ENCODE measurements around the gene MIDN. TPM values are rescaled to one million over a fixed set of nuclear protein-coding genes. Genes with fewer than 3 reads are reported as not detected.

Gene MIDN
- total and polyA plus RNA-seq, 7 experiments from 2014 or later: 1.4 to 310 (median 26.6) TPM

- DNase-seq: no peak
- peak overlapping the region; percentile 41 to 96 (median 92) for H3K27ac Mint-ChIP-seq
- H3K9me3 Mint-ChIP-seq: peaks cover 0 to 3% (median 0%) of the 10 kb centered on the region in 11 donors
- peak overlapping the region; percentile 86 to 96 (median 90) for H3K4me3 Mint-ChIP-seq
- H3K9me3 ChIP-seq (ENCODE audit: control insufficient read depth in 2 of 3, low read length in 3 of 3): no peaks in the 10 kb centered on the region
- peaks cover 4 to 22% (median 9%) of the 10 kb centered on the region in 5 donors for H3K27me3 Mint-ChIP-seq
- H3K4me1 ChIP-seq (ENCODE audit: control insufficient read depth in 2 of 2, insufficient read depth in 2 of 2, low read length in 2 of 2): peaks cover 29 to 33% of the 10 kb centered on the region in 2 donors
- H3K36me3 Mint-ChIP-seq: peaks cover 0 to 2% (median 0%) of the 10 kb centered on the region in 5 donors
- no peak for ATAC-seq
- no peaks in the 10 kb centered on the region for H3K27me3 ChIP-seq (ENCODE audit: control insufficient read depth in 2 of 2, insufficient read depth in 2 of 2, low read length in 2 of 2)
- intact Hi-C loops (cut with micrococcal nuclease): loop anchor here (1.0 to 10.0 kb wide), 16 partner anchors 28 to 576 kb away; partner anchors contain the start of genes RNU6-2 (in 2 of the 2), STK11 (in 2 of the 2), TMEM259 (in 2 of the 2) and ARHGAP45 (in 1 of the 2)
- ChIA-PET POLR2A (interaction anchor here (0.6 to 7.7 kb wide), 6 partner anchors 22 to 377 kb away, joined by 3 to 366 read pairs (median 3); partner anchors contain the start of genes CIRBP and FAM174C), CTCF (interaction anchor here (1.0 to 1.3 kb wide), 2 partner anchors 25 to 28 kb away, joined by 3 to 4 read pairs; partner anchors contain the start of gene CIRBP)
- peak overlapping the region; percentile 82 for H3K27ac ChIP-seq (ENCODE audit: low read depth, low read length)
- peaks cover 16 to 47% (median 25%) of the 10 kb centered on the region in 7 donors for H3K4me1 Mint-ChIP-seq
- H3K4me3 ChIP-seq (ENCODE audit: low read length): peak overlapping the region; percentile 57
- no peaks in the 10 kb centered on the region for H3K36me3 ChIP-seq (ENCODE audit: control insufficient read depth in 2 of 3, insufficient read depth in 3 of 3, low read length in 3 of 3)
Observed at GRCh38 chr19:1240925-1241324, 7.5 kb upstream of the MIDN start.

- Histone ChIP-seq H3K27me3 (ENCODE audit: control insufficient read depth in 2 of 2, insufficient read depth in 2 of 2, low read length in 2 of 2) (no peaks in the 10 kb centered on the region), H3K9me3 (ENCODE audit: control insufficient read depth in 2 of 3, low read length in 3 of 3) (no peaks in the 10 kb centered on the region), H3K36me3 (ENCODE audit: control insufficient read depth in 2 of 3, insufficient read depth in 3 of 3, low read length in 3 of 3) (no peaks in the 10 kb centered on the region), H3K4me1 (ENCODE audit: control insufficient read depth in 2 of 2, insufficient read depth in 2 of 2, low read length in 2 of 2) (peaks cover 29 to 33% of the 10 kb centered on the region in 2 donors), H3K4me3 (ENCODE audit: low read length) (peak within 1 kb of the TSS; percentile 57), H3K27ac (ENCODE audit: low read depth, low read length) (peak within 1 kb of the TSS; percentile 82)
- Mint-ChIP-seq H3K4me1 (peaks cover 16 to 47% (median 25%) of the 10 kb centered on the region in 7 donors), H3K36me3 (peaks cover 0 to 2% (median 0%) of the 10 kb centered on the region in 5 donors), H3K27ac (peak within 1 kb of the TSS; percentile 81 to 96 (median 93)), H3K4me3 (peak within 1 kb of the TSS; percentile 86 to 96 (median 90)), H3K27me3 (peaks cover 4 to 18% (median 9%) of the 10 kb centered on the region in 5 donors), H3K9me3 (peaks cover 0 to 3% (median 0%) of the 10 kb centered on the region in 11 donors)
- ChIA-PET POLR2A (interaction anchor here (0.6 to 7.7 kb wide), 5 partner anchors 21 to 378 kb away, joined by 3 to 366 read pairs (median 3); partner anchors contain the start of genes CIRBP and FAM174C), CTCF (interaction anchor here (1.3 kb wide), 1 partner anchor 25 kb away, joined by 3 read pairs; no protein-coding TSS in a partner anchor)
- intact Hi-C loops (cut with micrococcal nuclease): loop anchor here (1.0 to 10.0 kb wide), 14 partner anchors 28 to 577 kb away; partner anchors contain the start of genes RNU6-2 (in 2 of the 2), TMEM259 (in 2 of the 2), ARHGAP45 (in 1 of the 2) and CIRBP (in 1 of the 2)
- DNase-seq (peak; percentile 76 to 91 (median 85)), ATAC-seq (peak; percentile 74)
Observed at GRCh38 chr19:1241417-1242095, 6.8 kb upstream of the MIDN start, which contains the start of gene ATP5F1D. TSS of gene ATP5F1D (plus strand) at chr19:1241751. CDS start at chr19:1241851, 100 bp downstream.

DNA sequence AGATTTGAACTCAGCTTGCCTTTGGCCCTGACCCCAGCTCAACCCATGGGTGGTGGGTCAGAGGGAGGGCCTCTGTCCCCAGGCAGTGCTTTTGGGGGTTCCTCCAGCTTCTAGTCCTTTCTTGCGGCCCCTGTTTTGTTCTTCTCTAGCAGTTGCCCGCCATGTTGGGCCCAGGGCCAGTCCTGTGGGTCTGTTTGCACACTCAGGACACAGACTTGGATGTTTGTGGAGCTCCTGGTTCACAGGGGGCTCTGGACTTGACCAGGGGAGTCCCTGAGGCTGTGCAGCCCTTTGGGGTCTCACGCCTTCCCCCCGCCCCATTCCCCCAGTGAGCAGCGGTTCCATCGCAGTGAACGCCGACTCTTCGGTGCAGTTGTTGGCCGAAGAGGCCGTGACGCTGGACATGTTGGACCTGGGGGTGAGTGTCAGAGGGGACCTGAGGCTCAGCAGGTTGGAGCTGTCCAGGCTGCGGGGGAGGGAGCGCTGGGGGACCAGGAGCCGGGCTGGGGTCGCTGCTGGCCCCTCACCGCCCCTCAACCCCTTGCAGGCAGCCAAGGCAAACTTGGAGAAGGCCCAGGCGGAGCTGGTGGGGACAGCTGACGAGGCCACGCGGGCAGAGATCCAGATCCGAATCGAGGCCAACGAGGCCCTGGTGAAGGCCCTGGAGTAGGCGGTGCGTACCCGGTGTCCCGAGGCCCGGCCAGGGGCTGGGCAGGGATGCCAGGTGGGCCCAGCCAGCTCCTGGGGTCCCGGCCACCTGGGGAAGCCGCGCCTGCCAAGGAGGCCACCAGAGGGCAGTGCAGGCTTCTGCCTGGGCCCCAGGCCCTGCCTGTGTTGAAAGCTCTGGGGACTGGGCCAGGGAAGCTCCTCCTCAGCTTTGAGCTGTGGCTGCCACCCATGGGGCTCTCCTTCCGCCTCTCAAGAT lies 4.4 kb upstream of the MIDN start:
- Histone ChIP-seq H3K27ac (ENCODE audit: low read depth, low read length) (peak overlapping the region; percentile 42), H3K4me1 (ENCODE audit: control insufficient read depth in 2 of 2, insufficient read depth in 2 of 2, low read length in 2 of 2) (peaks cover 29 to 33% of the 10 kb centered on the region in 2 donors), H3K4me3 (ENCODE audit: low read length) (no peak overlapping the region), H3K36me3 (ENCODE audit: control insufficient read depth in 2 of 3, insufficient read depth in 3 of 3, low read length in 3 of 3) (no peaks in the 10 kb centered on the region), H3K9me3 (ENCODE audit: control insufficient read depth in 2 of 3, low read length in 3 of 3) (no peaks in the 10 kb centered on the region), H3K27me3 (ENCODE audit: control insufficient read depth in 2 of 2, insufficient read depth in 2 of 2, low read length in 2 of 2) (no peaks in the 10 kb centered on the region)
- Mint-ChIP-seq H3K27ac (peak overlapping the region in 8 of 9 donors; percentile 61 to 94 (median 80)), H3K36me3 (peaks cover 0 to 2% (median 0%) of the 10 kb centered on the region in 5 donors), H3K4me1 (peaks cover 7 to 37% (median 15%) of the 10 kb centered on the region in 7 donors), H3K9me3 (peaks cover 0 to 3% (median 0%) of the 10 kb centered on the region in 11 donors), H3K4me3 (peak overlapping the region in 8 of 10 donors; percentile 19 to 87 (median 62)), H3K27me3 (peaks cover 0 to 10% (median 0%) of the 10 kb centered on the region in 5 donors)
- DNase-seq: peak; percentile 75 to 88 (median 83)
- POLR2A ChIA-PET: interaction anchor here (0.6 to 7.7 kb wide), 14 partner anchors 9 to 538 kb away, joined by 3 to 366 read pairs (median 3); partner anchors contain the start of genes ARHGAP45, CIRBP and FAM174C
- intact Hi-C loops (cut with micrococcal nuclease): loop anchor here (1.0 to 10.0 kb wide), 7 partner anchors 22 to 579 kb away; partner anchors contain the start of genes DAZAP1 (in 1 of the 2), GAMT (in 1 of the 2), PTBP1 (in 1 of the 2) and RNF126 (in 1 of the 2)
- CTCF ChIA-PET: interaction anchor here (0.6 to 4.8 kb wide), 20 partner anchors 9 to 213 kb away, joined by 3 to 164 read pairs (median 6); partner anchors contain the start of genes CIRBP, FAM174C and NDUFS7
- ATAC-seq: peak; percentile 56

- Mint-ChIP-seq H3K4me1 (peaks cover 7 to 32% (median 11%) of the 10 kb centered on the region in 7 donors), H3K4me3 (peak overlapping the region in 8 of 10 donors; percentile 19 to 68 (median 58)), H3K9me3 (peaks cover 0 to 5% (median 0%) of the 10 kb centered on the region in 11 donors), H3K27me3 (peaks cover 0 to 3% (median 0%) of the 10 kb centered on the region in 5 donors), H3K36me3 (peaks cover 0 to 2% (median 0%) of the 10 kb centered on the region in 5 donors), H3K27ac (peak overlapping the region in 8 of 9 donors; percentile 61 to 94 (median 80))
- Histone ChIP-seq H3K36me3 (ENCODE audit: control insufficient read depth in 2 of 3, insufficient read depth in 3 of 3, low read length in 3 of 3) (no peaks in the 10 kb centered on the region), H3K27ac (ENCODE audit: low read depth, low read length) (peak overlapping the region; percentile 42), H3K27me3 (ENCODE audit: control insufficient read depth in 2 of 2, insufficient read depth in 2 of 2, low read length in 2 of 2) (no peaks in the 10 kb centered on the region), H3K4me3 (ENCODE audit: low read length) (no peak overlapping the region), H3K4me1 (ENCODE audit: control insufficient read depth in 2 of 2, insufficient read depth in 2 of 2, low read length in 2 of 2) (peaks cover 29 to 33% of the 10 kb centered on the region in 2 donors), H3K9me3 (ENCODE audit: control insufficient read depth in 2 of 3, low read length in 3 of 3) (no peaks in the 10 kb centered on the region)
- peak in 1 of 9 donors; percentile 28 for DNase-seq
- CTCF ChIA-PET: interaction anchor here (0.6 to 4.8 kb wide), 17 partner anchors 8 to 214 kb away, joined by 3 to 164 read pairs (median 6); partner anchors contain the start of genes CIRBP, FAM174C and NDUFS7
- POLR2A ChIA-PET: interaction anchor here (0.6 to 7.7 kb wide), 10 partner anchors 8 to 319 kb away, joined by 3 to 366 read pairs (median 4); partner anchors contain the start of genes ARHGAP45, CIRBP and FAM174C
- intact Hi-C loops (cut with micrococcal nuclease): loop anchor here (1.0 to 10.0 kb wide), 7 partner anchors 21 to 580 kb away; partner anchors contain the start of genes DAZAP1 (in 1 of the 2), GAMT (in 1 of the 2), PTBP1 (in 1 of the 2) and RNF126 (in 1 of the 2)
- no peak for ATAC-seq
Observed at GRCh38 chr19:1244693-1245451, 3.5 kb upstream of the MIDN start.
